ENCODE results near the gene HBG1.

The HBG1 gene

DNA sequence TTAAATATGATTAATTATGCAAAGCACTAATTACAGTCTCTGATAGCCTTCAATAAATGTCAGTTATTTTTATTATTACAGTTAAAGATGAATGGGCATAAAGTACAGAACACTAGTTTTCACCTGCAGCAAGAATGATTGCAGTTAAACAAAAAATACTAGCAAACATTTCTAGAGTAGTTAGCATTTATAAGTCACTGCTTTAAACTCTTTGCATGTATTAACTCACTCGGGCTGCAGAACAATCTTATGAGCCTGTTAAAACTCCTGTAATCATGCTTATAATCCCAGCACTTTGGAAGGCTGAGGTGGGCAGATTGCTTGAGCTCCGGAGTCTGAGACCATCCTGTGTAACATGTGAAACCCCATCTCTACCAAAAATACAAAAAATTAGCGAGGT is 37.2 kb upstream of the HBG1 start:
- no peaks in the 10 kb centered on the region for H3K4me1 ChIP-seq (ENCODE audit: control insufficient read depth, insufficient read depth, low read length)
- H3K4me3 ChIP-seq (ENCODE audit: low read depth, low read length), result no peak overlapping the region
- H3K36me3 ChIP-seq (ENCODE audit: control insufficient read depth, insufficient read depth, low read length), result no peaks in the 10 kb centered on the region
- H3K9ac ChIP-seq (ENCODE audit: low read depth, low read length), result no peak overlapping the region
- no peaks in the 10 kb centered on the region for H3K27me3 ChIP-seq (ENCODE audit: control insufficient read depth, insufficient read depth, low read length)
- no peaks in the 10 kb centered on the region for H3K9me3 ChIP-seq (ENCODE audit: control insufficient read depth, insufficient read depth, low read length)
- H3K27ac ChIP-seq (ENCODE audit: low read depth, low read length), result no peak overlapping the region

GRCh38 chr11:5286351-5286750 is 36.7 kb upstream of the HBG1 start:
- H3K27ac ChIP-seq (ENCODE audit: low read depth, low read length), result no peak overlapping the region
- no peaks in the 10 kb centered on the region for H3K4me1 ChIP-seq (ENCODE audit: control insufficient read depth, insufficient read depth, low read length)
- no peaks in the 10 kb centered on the region for H3K36me3 ChIP-seq (ENCODE audit: control insufficient read depth, insufficient read depth, low read length)

DNA sequence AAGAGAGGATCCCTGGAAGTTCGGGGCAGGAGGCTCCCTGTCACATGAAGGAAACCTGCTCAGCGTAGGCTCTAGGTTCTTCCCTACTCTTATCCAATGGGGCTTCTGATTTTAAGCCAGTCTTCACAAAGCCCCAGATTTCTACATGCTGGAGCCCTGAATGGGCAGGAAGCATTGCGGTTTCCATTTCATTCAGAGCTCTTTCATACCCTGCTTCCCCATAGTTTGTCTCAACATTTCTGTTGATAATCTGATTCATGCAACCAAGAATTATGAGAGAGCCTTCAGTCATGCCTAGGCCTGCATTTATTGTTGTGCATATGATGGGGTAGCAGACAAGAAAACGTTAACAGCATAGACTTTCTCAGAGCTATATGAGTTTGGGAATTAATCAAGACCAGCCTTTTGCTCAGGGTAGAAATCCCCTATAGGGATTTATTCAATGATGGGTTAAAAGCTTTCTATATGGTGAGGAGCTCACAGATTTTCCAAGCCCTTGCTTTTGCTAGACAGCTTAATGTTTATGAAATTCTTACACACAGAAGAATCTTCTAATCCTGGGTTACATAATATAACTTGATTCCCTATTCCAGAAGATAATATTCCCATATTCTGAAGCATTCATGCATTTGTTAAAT is 36.2 kb upstream of the HBG1 start:
- Histone ChIP-seq H3K9ac (ENCODE audit: low read depth, low read length) (no peak overlapping the region), H3K4me3 (ENCODE audit: low read depth, low read length) (no peak overlapping the region), H3K27ac (ENCODE audit: low read depth, low read length) (no peak overlapping the region), H3K9me3 (ENCODE audit: control insufficient read depth, insufficient read depth, low read length) (no peaks in the 10 kb centered on the region), H3K4me1 (ENCODE audit: control insufficient read depth, insufficient read depth, low read length) (0 out of 2 replicates have a peak, but pooled peaks cover 1% of the 10 kb centered on the region), H3K27me3 (ENCODE audit: control insufficient read depth, insufficient read depth, low read length) (no peaks in the 10 kb centered on the region), H3K36me3 (ENCODE audit: control insufficient read depth, insufficient read depth, low read length) (no peaks in the 10 kb centered on the region)

More at GRCh38 chr11:5286351-5286750, 36.7 kb upstream of the HBG1 start:
- H3K9ac ChIP-seq (ENCODE audit: low read depth, low read length), result no peak overlapping the region
- no peaks in the 10 kb centered on the region for H3K27me3 ChIP-seq (ENCODE audit: control insufficient read depth, insufficient read depth, low read length)
- H3K4me3 ChIP-seq (ENCODE audit: low read depth, low read length), result no peak overlapping the region
- no peaks in the 10 kb centered on the region for H3K9me3 ChIP-seq (ENCODE audit: control insufficient read depth, insufficient read depth, low read length)

- no peak overlapping the region for H3K9ac ChIP-seq (ENCODE audit: low read depth, low read length)
- H3K4me1 ChIP-seq (ENCODE audit: control insufficient read depth, insufficient read depth, low read length), result peaks cover 4% of the 10 kb centered on the region; the same call in 1 of the 2 replicates
- no peaks in the 10 kb centered on the region for H3K36me3 ChIP-seq (ENCODE audit: control insufficient read depth, insufficient read depth, low read length)
- no peaks in the 10 kb centered on the region for H3K9me3 ChIP-seq (ENCODE audit: control insufficient read depth, insufficient read depth, low read length)
- no peak overlapping the region for H3K27ac ChIP-seq (ENCODE audit: low read depth, low read length)
- no peak overlapping the region for H3K4me3 ChIP-seq (ENCODE audit: low read depth, low read length)
- H3K27me3 ChIP-seq (ENCODE audit: control insufficient read depth, insufficient read depth, low read length), result no peaks in the 10 kb centered on the region
Measured at GRCh38 chr11:5284637-5285036, 35.0 kb upstream of the HBG1 start.

DNA sequence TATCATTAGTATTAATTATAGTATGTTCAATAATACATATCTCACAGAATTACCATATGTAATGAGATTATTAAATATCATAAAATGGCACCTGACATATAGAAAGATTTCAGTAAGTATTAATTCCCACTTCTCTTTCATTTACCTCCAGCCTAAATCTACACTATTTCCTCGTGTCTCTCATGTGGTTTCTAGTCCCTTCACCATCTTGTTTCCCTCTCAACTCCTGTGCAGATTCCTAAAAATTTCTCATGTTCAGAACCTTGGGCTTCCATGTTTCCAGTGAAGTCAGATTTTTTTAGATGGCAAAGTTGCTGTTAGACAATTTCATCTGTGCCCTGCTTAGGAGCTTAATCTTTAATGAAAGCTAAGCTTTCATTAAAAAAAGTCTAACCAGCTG is 34.2 kb upstream of the HBG1 start:
- Histone ChIP-seq H3K4me3 (ENCODE audit: low read depth, low read length) (no peak overlapping the region), H3K27ac (ENCODE audit: low read depth, low read length) (no peak overlapping the region), H3K9ac (ENCODE audit: low read depth, low read length) (no peak overlapping the region), H3K36me3 (ENCODE audit: control insufficient read depth, insufficient read depth, low read length) (no peaks in the 10 kb centered on the region), H3K9me3 (ENCODE audit: control insufficient read depth, insufficient read depth, low read length) (no peaks in the 10 kb centered on the region), H3K27me3 (ENCODE audit: control insufficient read depth, insufficient read depth, low read length) (no peaks in the 10 kb centered on the region), H3K4me1 (ENCODE audit: control insufficient read depth, insufficient read depth, low read length) (peaks cover 4% of the 10 kb centered on the region; the same call in 1 of the 2 replicates)

- H3K36me3 ChIP-seq (ENCODE audit: control insufficient read depth, insufficient read depth, low read length), result no peaks in the 10 kb centered on the region
- H3K27ac ChIP-seq (ENCODE audit: low read depth, low read length), result no peak overlapping the region
- no peaks in the 10 kb centered on the region for H3K9me3 ChIP-seq (ENCODE audit: control insufficient read depth, insufficient read depth, low read length)
- no peak overlapping the region for H3K4me3 ChIP-seq (ENCODE audit: low read depth, low read length)
- H3K4me1 ChIP-seq (ENCODE audit: control insufficient read depth, insufficient read depth, low read length), result peaks cover 4% of the 10 kb centered on the region; the same call in 1 of the 2 replicates
- no peak overlapping the region for H3K9ac ChIP-seq (ENCODE audit: low read depth, low read length)
- no peaks in the 10 kb centered on the region for H3K27me3 ChIP-seq (ENCODE audit: control insufficient read depth, insufficient read depth, low read length)
Measured at GRCh38 chr11:5283086-5283485, 33.4 kb upstream of the HBG1 start.

DNA sequence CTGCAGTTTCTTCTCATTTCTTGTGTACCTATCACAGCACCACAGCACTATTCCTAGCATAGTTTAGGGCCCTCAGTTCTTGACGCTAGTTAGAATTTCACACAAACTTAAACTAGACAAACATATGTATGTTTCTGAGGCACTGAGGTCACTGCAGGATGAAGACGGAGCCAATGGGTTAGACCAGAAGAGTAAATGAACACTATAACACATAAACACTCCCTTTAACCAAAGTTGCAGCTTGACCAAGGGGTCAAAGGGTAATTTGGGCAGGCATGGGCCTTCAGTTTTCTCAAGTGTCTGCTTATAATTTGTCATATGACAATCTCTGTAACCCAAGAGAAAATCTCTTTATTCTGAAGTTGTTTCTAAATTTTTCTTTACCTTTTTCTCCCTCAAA is 33.0 kb upstream of the HBG1 start:
- H3K36me3 ChIP-seq (ENCODE audit: control insufficient read depth, insufficient read depth, low read length), result no peaks in the 10 kb centered on the region
- H3K4me3 ChIP-seq (ENCODE audit: low read depth, low read length), result no peak overlapping the region
- peaks cover 4% of the 10 kb centered on the region; the same call in 1 of the 2 replicates for H3K4me1 ChIP-seq (ENCODE audit: control insufficient read depth, insufficient read depth, low read length)
- no peaks in the 10 kb centered on the region for H3K9me3 ChIP-seq (ENCODE audit: control insufficient read depth, insufficient read depth, low read length)
- H3K9ac ChIP-seq (ENCODE audit: low read depth, low read length), result no peak overlapping the region
- H3K27me3 ChIP-seq (ENCODE audit: control insufficient read depth, insufficient read depth, low read length), result no peaks in the 10 kb centered on the region
- H3K27ac ChIP-seq (ENCODE audit: low read depth, low read length), result no peak overlapping the region

DNA sequence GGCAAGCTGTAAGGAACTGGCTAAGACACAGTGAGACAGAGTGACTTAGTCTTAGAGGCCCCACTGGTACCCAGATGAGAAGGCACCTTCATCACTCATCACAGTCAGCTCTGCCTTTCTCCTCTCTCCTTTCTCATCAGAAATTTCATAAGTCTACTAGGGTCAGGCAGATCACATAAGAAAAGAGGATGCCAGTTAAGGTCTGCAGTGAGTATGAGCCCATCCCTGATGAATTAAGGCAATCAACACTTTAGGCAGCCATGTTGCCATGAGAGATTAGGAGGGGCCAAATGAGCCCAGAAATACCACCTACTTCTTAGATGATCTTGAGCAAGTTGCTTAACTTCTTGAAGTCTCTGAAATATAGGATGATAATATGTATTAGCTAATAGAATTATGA is 31.9 kb upstream of the HBG1 start:
- Histone ChIP-seq H3K9me3 (ENCODE audit: control insufficient read depth, insufficient read depth, low read length) (no peaks in the 10 kb centered on the region), H3K27me3 (ENCODE audit: control insufficient read depth, insufficient read depth, low read length) (no peaks in the 10 kb centered on the region), H3K4me1 (ENCODE audit: control insufficient read depth, insufficient read depth, low read length) (peaks cover 4% of the 10 kb centered on the region; the same call in 1 of the 2 replicates), H3K36me3 (ENCODE audit: control insufficient read depth, insufficient read depth, low read length) (no peaks in the 10 kb centered on the region), H3K27ac (ENCODE audit: low read depth, low read length) (no peak overlapping the region), H3K4me3 (ENCODE audit: low read depth, low read length) (no peak overlapping the region), H3K9ac (ENCODE audit: low read depth, low read length) (no peak overlapping the region)

GRCh38 chr11:5280582-5281102 is 31.0 kb upstream of the HBG1 start:
- Histone ChIP-seq H3K27ac (ENCODE audit: low read depth, low read length) (no peak overlapping the region), H3K4me1 (ENCODE audit: control insufficient read depth, insufficient read depth, low read length) (peaks cover 4% of the 10 kb centered on the region; the same call in 1 of the 2 replicates), H3K9ac (ENCODE audit: low read depth, low read length) (no peak overlapping the region), H3K4me3 (ENCODE audit: low read depth, low read length) (no peak overlapping the region), H3K36me3 (ENCODE audit: control insufficient read depth, insufficient read depth, low read length) (no peaks in the 10 kb centered on the region), H3K27me3 (ENCODE audit: control insufficient read depth, insufficient read depth, low read length) (no peaks in the 10 kb centered on the region), H3K9me3 (ENCODE audit: control insufficient read depth, insufficient read depth, low read length) (no peaks in the 10 kb centered on the region)

GRCh38 chr11:5279471-5280090 is 29.9 kb upstream of the HBG1 start:
- no peak overlapping the region for H3K9ac ChIP-seq (ENCODE audit: low read depth, low read length)
- H3K4me1 ChIP-seq (ENCODE audit: control insufficient read depth, insufficient read depth, low read length), result peaks cover 7% of the 10 kb centered on the region
- no peaks in the 10 kb centered on the region for H3K27me3 ChIP-seq (ENCODE audit: control insufficient read depth, insufficient read depth, low read length)
- H3K9me3 ChIP-seq (ENCODE audit: control insufficient read depth, insufficient read depth, low read length), result no peaks in the 10 kb centered on the region
- H3K27ac ChIP-seq (ENCODE audit: low read depth, low read length), result no peak overlapping the region
- H3K36me3 ChIP-seq (ENCODE audit: control insufficient read depth, insufficient read depth, low read length), result no peaks in the 10 kb centered on the region
- no peak overlapping the region for H3K4me3 ChIP-seq (ENCODE audit: low read depth, low read length)

DNA sequence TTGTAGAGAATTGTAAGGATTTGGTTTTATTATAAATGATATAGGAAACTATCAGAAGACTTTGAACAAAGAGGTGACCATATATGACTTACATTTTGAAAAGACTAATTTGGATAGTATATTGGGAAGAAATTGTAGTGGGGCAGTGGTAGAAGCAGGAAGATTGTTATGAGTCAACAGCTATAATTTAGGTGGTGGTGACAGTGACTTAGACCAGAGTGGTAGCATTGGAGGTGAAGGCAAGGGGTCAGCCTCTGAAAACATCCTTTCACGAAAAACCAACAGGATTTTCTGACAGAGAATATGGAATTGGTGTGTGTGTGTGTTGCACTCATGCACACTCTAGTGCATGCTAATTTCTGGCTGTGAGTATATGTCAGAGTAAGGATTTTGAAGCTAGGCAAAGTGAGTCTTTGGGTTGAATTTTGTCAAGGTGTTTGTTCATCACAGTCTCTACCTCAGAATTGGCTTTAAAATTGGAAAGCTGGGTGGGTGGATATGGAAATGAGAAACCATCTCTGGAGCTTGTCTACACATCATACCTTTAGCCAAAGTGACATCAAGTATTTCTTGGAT is 28.2 kb upstream of the HBG1 start:
- no peaks in the 10 kb centered on the region for H3K27me3 ChIP-seq (ENCODE audit: control insufficient read depth, insufficient read depth, low read length)
- H3K4me1 ChIP-seq (ENCODE audit: control insufficient read depth, insufficient read depth, low read length), result peaks cover 13% of the 10 kb centered on the region
- no peaks in the 10 kb centered on the region for H3K36me3 ChIP-seq (ENCODE audit: control insufficient read depth, insufficient read depth, low read length)
- no peak overlapping the region for H3K4me3 ChIP-seq (ENCODE audit: low read depth, low read length)
- H3K9me3 ChIP-seq (ENCODE audit: control insufficient read depth, insufficient read depth, low read length), result no peaks in the 10 kb centered on the region
- H3K27ac ChIP-seq (ENCODE audit: low read depth, low read length), result no peak overlapping the region
- H3K9ac ChIP-seq (ENCODE audit: low read depth, low read length), result no peak overlapping the region

All from HUES48 (cell line).